ENCODE measurements around the gene LTBP1.

Gene LTBP1

DNA sequence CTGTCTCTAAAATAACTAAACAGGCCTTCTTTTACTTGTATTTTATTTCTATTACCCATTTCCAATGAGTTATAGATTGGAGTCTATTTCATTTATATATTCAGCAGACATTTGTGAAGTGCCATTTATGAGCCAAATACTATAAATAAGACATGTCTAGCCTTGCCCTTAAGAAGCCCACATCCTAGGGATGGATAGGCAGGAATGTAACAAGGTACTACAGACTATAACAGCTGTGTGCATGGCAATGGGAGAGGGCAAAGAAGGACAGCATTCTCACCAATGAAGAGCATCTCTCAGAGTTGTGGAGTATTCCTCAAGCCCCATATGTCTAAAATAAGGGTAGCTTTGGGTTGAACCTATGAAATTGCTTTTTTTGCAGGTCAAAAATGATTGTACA, 367.8 kb downstream of the LTBP1 start:
- DNase-seq (ENCODE audit: low read depth): no peak

DNA sequence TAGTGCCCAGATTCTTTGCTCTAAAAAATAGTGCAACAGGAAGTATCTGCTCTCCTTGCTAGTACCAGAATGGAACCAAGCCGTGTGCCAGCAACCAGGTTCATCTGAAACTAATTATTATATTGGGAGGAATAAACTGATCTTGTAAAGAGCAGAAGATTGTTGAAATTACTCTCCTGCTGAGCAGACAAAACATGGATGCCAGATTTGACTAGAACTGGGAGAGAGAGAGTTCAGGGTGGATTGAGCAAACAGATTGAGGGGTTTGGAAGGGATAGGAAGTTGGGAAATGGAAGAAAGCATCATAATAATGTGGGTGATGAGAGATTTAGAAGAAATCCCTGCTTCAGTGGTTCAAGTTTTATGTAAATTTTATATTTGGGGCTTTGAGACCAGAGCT, 369.6 kb downstream of the LTBP1 start:
- DNase-seq (ENCODE audit: low read depth): no peak

DNA sequence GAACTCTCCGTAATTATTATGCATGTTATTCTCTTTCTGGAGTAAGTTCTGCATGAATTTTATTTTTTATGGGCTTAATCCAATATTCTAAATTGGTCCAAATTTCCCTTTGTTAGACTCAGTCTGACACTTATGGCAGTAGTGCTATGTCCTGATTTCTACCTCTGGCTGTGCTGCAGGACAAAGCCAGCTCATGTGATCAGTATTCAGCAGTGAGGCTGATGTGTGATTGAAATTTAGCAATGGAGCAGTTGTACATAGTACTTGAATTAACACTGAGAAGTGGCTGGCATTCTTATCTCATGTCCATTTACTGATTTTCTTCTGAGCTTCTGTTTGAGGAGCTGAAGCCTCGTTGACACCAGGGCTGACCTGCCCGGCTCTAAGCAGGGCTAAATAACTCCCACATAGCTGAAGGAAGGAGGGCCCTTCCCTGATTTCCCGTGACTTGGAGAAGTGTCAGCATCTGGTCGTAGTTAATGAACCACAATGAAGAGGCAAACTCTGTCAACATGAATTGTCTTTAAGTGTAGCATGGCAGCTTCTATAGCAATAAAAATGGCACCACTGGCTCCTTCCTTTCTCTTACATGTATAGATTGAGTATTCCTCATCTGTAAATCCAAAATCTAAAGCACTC, 370.7 kb downstream of the LTBP1 start:
- no peak for DNase-seq (ENCODE audit: low read depth)

DNA sequence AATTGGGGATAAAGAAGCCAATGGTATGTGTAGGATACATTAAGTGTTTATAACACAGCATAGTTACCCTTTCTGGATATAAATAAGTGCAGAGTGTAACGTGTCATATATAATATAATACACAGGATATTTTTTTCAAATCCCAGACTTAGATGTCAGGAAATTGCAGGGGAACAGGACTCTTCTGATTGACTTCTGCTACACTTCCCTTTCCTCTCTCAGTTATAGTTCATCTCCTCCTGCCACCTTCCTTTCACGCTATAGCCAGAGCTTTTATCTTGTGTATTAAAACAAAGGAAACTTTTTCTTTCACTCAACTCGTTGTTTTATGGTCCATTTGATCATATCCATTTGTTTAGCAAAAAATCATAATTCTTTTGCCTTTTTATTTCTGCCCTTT, 371.7 kb downstream of the LTBP1 start:
- DNase-seq (ENCODE audit: low read depth): no peak

DNA sequence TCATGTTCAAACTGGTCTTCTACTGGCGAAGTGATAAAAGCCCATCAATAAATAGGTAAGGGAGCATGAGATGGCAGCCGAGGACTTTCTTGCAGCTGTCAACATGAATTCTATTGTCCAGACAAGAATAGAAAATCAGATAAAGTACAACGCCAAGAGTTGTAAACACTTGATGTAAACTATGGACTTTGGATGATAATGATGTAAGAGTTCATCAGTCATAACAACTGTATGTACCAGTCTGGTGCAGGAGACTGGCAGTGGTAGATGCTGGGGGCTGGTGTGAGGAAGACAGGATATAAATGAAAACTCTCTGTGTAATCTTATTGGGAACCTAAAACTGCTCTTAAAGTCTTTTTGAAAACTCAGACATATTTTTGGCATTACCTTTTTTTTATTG, 373.8 kb downstream of the LTBP1 start:
- no peak for DNase-seq (ENCODE audit: low read depth)

DNA sequence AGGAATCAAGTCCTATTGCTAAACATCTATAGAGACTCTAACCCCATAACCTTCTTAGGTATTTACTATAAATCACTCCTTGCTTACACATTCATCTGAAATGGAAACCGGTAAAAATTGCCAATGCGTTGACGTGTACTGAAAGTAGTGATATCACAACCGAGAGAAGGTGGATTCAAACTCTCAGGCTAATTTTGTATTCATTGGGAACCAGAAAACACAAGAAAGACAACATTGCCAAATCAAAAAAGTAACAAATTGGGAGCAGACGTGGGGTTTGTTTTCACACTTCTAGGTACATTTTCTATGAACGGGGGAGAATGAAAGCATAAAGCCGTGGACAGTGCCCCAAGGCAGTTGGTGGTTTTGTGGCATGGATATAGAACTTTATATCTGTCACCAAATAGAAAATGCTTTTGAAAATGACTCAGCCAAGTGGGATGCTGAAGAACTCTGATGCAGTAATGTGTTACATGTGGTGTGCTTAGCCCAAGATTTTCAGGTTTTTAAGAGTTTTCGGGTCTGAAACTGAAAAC, 374.6 kb downstream of the LTBP1 start:
- DNase-seq (ENCODE audit: low read depth): no peak

DNA sequence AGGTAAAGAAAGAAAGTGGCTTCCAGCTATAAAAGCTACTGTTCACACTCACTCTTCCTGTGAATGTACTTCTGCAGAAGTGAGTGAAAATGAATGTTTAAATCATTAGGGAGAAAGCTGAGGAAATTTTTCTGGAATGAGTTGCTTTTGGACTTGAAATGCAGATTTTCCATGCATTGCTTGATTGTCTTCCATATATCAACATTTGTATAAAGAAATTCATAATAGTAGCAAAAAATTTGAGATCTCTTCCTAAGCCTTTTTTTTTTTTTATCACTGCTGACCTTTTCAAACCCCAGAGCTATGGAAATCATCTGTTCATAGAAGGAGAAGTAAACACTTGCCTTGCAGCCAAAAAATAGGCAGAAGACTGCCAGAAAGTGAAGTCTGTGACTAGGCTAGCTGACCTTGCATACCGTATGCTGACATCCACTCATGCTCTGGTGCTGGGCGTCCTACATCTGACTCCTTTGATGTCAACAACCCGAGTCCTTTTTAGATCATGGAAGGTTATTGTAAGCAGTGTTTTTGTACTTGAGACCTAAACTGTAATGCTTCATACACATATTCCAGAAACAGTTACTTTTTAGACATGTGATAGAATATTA, 375.2 kb downstream of the LTBP1 start:
- no peak for DNase-seq (ENCODE audit: low read depth)

DNA sequence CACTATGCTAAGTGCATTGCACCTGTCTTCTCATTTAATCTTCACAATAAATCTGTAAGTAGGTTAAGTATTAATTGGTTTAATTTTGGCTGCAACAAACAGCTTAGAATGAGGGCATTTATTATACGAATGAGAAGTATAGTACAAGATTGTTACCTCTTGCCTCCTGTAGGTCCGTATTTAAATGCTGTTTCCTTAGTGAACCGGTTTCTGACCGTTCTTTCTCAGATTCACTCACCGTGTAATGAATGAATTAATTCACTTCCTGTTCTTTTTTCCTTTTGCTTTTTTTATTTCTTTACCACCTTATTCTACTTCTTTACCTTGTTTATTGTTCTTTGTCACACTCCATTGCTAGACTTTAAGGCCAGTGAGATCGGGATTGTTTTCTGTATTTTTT, 375.9 kb downstream of the LTBP1 start:
- no peak for DNase-seq (ENCODE audit: low read depth)

DNA sequence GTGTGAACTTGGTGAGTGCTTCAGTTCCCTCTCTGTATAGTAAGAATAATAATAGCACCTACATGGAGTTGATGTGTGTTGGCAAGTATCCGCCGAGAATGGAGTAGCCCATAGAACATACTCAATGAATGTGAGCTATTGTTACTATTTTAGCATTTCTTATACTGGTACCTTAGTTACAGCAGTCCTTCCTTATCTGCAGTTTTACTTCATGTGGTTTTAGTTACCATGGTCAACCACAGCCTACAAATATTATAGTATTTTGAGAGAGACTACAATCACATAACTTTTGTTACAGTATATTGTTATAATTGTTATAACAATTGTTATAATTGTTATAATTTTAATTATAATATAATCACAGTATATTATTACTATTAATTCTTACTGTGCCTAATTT, 377.2 kb downstream of the LTBP1 start:
- DNase-seq (ENCODE audit: low read depth): no peak

DNA sequence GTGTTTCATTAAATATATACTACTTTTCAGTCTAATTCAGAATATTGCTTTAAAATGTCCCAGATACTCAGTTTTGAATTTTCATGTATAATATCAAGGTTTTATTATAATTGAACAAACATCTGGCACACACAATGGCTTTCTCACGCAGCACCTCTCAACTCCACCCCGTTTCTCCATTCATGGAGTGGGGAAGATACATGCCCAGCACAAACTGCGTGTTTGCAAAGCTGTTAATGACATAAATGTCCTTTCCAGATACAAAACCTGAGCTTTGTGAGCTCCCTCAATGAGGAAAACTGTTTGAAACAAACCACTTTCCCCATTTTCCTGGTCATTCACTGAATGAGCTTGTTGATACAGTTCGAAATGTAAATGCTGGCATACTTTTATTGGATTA, 379.3 kb downstream of the LTBP1 start:
- DNase-seq (ENCODE audit: low read depth): no peak

DNA sequence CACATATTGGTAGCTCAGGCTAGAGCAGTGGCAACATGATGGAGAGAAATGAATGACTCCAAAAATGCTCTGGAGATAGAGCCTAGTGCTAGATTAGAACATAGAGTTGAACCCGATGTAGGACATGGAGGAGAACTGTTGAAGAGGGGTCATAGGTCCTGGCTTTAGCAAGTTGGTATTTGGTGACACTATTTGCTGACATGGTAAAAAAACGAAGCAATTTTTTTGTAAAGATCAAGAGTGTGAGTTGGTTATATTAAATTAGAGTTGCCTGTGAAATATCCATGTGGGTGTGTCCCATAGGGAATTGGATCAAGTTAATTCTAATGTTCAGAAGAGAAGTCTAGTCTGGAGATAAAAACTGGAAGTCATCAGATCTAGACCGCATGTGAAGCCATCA, 386.7 kb downstream of the LTBP1 start:
- no peak for DNase-seq (ENCODE audit: low read depth)

DNA sequence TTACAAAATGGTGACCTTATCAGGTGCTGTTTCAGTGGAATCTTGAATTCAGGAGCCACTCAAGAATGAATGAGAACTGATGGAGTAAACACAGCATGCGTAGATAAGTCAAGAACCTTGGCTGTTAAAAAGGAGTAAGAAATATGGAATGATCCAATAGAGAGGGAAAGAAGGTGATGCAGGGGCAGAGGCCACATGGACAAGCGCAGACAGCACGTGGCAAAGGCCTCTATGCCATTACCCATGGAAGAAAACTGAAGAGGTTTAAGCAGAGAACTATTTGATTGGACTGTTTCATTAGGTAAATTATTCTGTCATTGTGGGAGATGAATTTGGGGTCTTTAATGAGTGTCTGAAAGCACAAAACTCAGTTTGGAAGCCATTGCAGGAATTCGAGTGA, 387.3 kb downstream of the LTBP1 start:
- no peak for DNase-seq (ENCODE audit: low read depth)

DNA sequence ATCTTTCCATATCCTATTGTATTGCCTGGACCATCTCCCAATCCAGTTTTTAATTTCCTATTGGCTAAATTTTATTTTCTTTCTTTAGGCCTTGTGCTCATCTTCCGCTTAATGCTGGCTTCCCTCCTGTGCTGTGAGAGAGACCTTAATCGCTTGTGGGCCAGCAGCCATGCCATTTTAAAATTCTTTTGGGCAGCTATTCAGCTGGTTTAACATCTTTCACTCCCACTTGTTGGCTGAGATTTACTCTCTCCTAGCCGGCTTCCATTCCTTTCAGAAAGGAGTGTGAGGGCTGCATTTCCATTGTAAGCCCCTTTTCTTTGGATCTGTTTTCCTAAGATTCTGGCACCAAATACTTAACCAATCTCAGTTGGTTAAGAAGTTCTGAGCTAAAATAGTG, 388.8 kb downstream of the LTBP1 start:
- DNase-seq (ENCODE audit: low read depth): no peak

DNA sequence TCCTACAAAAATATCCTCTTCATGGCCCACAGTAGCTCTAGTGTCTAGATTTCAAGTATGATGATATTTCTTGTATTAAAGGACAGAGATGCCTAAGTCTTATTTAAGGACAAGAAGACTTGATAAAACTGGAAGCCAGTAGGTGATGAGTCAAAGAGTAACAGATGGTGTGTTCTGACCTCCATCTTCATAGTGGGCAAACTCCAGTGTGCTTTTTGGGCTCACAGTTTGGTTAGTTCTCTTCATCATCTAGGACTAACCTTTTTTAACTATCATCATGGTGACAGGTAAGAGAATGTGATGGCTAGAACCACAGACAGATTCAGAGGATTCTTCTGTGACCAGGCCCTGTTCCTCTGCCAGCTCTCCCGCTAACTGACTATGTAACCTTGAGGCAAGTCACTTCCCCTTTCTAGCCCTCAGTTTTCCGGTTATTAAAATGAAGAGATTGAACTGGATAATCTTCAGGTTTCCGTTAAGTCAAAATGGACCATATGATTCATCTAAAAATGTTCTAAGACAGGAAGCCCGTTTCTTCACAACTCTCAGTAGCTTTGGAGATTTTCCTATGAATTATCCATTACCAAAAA, 389.4 kb downstream of the LTBP1 start:
- no peak for DNase-seq (ENCODE audit: low read depth)

DNA sequence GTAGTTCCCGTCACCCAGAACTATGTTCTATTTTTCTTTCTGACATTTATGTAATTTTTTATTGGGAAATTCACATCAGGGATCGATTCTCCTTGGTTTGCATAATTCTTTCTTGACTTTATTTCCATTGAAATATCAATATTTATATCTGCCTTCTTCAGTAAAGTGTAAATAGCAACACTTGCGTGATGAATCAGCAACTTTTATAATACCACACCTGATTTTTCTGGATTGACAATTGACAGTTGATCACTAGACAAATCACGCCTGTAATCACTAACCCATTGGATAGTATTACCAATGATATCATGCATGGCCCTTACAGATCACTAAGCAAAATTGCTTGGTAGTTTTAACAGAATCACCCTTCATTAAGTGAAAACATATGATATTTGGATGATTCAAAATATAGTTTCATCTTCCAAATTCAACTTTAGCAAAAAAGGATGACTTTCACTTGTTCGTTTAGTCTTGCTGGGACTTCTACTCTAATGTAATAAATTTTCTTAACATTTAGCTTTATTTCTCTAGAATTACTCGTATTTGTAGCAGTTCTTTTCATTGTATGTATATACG, 390.7 kb downstream of the LTBP1 start:
- DNase-seq (ENCODE audit: low read depth): no peak

DNA sequence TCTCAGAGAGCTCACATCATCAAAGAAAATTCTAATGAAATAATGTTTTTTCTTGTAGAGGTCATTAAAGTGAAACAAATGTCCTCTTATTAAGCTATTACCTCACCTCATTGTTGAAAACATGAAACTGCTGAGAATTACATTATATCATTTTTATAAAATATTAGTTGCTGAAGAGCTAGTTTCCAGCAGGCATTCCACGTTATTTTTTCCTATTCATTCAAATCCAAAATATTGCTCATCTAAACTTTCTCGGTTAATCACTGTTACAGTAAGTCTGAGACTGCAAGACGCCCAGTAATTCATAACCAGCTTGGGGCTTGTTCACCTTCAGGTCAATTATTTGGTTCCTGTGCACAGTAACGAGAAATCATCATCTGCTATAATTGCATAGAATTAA, 391.2 kb downstream of the LTBP1 start:
- DNase-seq (ENCODE audit: low read depth): no peak

DNA sequence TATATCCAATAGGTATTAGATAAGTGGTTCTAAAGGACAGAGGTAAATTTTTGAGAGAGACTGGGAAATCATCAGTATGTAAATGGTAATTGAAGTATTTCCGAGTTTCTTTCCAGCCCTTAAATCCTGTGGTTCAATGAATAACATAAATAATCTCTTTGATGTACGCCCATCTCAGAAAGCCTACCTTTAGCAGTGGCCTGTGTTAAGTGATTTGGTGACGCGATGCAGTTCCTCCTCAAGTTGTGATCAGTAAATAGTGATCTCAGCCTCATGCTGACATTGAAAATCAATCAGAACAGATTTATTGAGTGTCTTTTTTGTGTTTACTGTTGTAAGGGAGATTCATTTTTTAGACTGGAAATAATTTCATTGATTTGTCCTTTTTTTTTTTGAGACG, 392.5 kb downstream of the LTBP1 start:
- DNase-seq (ENCODE audit: low read depth): no peak

DNA sequence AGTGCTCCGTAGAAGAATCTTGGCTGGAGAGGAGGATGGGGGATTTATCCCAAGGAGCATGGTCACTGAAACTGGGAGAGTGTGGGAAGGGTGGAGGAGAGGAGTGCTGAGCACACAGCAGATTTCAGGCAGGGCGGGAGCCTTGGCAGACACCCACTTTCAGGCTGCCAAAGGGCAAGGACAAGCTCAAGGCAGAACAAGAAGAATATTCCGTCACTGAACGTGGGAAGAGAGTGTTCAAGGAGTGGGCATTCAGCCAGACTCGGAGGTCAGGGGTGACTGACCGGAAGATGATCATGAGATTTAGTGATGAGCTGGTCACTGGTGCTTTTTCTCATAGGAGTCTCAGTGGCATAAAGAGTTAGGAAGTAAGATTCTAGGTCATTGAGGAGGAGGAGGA, 393.5 kb downstream of the LTBP1 start:
- DNase-seq (ENCODE audit: low read depth): no peak

DNA sequence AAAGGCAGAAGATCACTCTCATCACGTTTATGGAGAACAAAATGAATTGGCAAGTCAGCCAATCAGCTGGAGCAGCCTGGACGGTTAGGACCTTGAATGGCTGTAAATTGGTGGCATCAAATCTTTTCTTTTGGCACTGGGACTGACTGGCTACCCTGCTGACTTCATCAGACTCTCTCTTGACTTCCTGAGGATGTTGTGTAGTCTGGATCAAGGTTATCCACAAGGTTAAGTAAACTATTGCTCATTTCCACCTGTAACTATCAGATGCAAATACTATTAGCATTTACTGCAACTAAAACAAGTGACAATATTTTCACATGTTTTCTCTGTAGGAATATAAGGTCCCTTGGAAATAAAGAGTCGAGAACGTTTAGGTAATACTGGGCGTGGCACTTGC, 395.4 kb downstream of the LTBP1 start:
- DNase-seq (ENCODE audit: low read depth): no peak

DNA sequence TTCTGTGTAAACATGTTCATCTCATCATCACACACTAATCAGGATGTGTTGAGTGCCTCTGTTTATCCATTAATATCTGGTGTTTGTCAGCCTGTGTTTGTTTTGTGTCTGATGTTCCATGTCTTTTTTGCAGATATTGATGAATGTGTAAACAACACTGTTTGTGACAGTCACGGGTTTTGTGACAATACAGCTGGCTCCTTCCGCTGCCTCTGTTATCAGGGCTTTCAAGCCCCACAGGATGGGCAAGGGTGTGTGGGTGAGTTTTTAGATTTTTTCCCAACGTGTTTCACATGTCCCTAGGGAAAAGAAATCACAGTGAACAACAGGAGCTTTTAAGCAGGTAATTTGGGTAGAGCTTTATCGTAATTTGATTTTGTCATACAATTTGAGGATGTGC, 396.0 kb downstream of the LTBP1 start:
- no peak for DNase-seq (ENCODE audit: low read depth)

DNA sequence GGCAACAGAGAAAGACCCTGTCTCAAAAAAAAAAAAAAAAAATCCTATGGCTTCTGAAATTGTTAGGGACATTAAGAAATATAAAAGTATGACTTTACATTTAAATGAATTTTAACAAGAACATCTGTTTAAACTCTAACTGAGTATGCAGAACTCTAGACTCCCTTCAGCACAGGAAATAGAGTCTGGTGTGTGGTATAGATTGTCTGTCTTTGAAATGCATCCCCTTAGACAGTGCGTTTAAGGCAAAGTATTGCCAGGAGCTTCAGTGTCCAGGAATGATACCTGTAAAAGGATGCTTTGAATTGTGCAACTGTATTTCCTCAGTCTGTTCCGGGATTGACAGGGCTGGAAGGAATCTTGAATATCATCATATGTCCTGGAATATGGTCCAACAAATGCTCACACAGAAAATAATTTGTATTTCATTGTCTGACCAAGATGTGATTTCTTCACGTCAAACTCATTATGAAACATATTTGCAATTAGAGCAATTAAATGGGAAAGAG, 396.7 kb downstream of the LTBP1 start:
- no peak for DNase-seq (ENCODE audit: low read depth)

DNA sequence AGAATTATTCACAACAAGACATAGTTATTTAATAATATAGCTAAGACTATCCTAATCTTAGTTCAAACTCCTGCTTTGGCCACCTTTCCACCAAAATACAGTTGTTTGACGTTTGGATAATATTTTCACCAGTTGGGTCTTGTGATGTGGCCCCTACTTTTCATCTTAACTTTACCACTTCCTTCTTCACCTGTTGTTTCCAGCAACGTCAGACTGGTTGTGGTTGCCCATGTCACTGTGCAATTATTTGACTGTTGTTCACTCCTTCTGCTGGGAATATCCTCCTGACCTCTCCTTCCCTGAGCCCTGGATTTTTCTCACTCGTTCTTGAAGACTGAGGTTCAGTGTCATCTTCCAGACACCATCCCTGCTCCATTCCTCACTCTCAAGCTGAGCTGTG, 397.5 kb downstream of the LTBP1 start:
- DNase-seq (ENCODE audit: low read depth): no peak

DNA sequence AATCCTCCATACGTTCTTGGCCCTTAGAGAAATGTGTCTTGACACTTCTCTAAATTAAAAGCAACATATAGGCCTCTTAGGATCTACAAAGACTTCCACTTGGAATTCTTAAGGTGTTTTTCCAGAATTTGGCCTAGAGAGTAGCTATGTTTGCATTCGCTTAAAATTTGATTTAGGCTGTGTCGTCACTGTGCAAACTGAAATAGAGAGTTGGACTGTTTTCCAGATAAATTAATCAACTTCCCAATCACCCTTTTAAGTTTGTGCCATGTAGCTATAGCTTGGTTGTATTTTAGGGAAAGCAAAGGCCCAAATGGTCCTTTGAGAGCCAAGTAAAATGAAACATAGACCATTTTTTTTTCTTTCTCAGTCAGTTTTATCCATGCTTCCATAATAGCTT, 401.1 kb downstream of the LTBP1 start:
- no peak for DNase-seq (ENCODE audit: low read depth)
